Endothelial cell (in vitro differentiated cells): ENCODE data around the gene ABLIM1. TPM values are rescaled to one million over a fixed set of nuclear protein-coding genes. Genes with fewer than 3 reads are reported as not detected.

Experiments used
- DNase-seq: peaks from one replicate; pipeline ENCODE4 v3.0.0; 2021; ENCODE audit warnings: low spot score
- H3K27ac Mint-ChIP-seq: one replicate; pipeline ENCODE4 v1.8.0; 2021; ENCODE audit warnings: mixed read lengths, inconsistent platforms; ENCODE audit not compliant: unreplicated experiment
- H3K27me3 Mint-ChIP-seq: one replicate; pipeline ENCODE4 v1.8.0; 2021; ENCODE audit warnings: mild to moderate bottlenecking, moderate library complexity, mixed read lengths, inconsistent platforms; ENCODE audit not compliant: unreplicated experiment
- H3K36me3 Mint-ChIP-seq: one replicate; pipeline ENCODE4 v1.8.0; 2021; ENCODE audit warnings: mild to moderate bottlenecking, low read depth, mixed read lengths, inconsistent platforms; ENCODE audit not compliant: unreplicated experiment
- H3K4me1 Mint-ChIP-seq: one replicate; pipeline ENCODE4 v1.8.0; 2021; ENCODE audit warnings: mild to moderate bottlenecking, mixed read lengths, inconsistent platforms; ENCODE audit not compliant: unreplicated experiment
- H3K4me3 Mint-ChIP-seq: one replicate; pipeline ENCODE4 v1.8.0; 2021; ENCODE audit warnings: mild to moderate bottlenecking, mixed read lengths, inconsistent platforms; ENCODE audit not compliant: unreplicated experiment
- H3K9me3 Mint-ChIP-seq: one replicate; pipeline ENCODE4 v1.8.0; 2021; ENCODE audit warnings: mixed read lengths, inconsistent platforms; ENCODE audit not compliant: unreplicated experiment
- total RNA-seq: library from RNA; stranded (reverse); fragmentation: NEBNext Ultra II Directional; extraction: Animal tissue kit (Norgen Biotek cat#: 25700); gene quantifications from one replicate; pipeline ENCODE4 v1.2.1, GENCODE V29; 2021; ENCODE audit not compliant: unreplicated experiment
- TF ChIP-seq, protein P1 (sequence below): fragments of 200-600 bp; sonication (generic); IDR thresholded peaks from one replicate; pipeline ENCODE4 v1.5.0; 2021; ENCODE audit warnings: antibody characterized with exemption; ENCODE audit not compliant: unreplicated experiment

The ABLIM1 gene
- total RNA-seq, 1 donor from 2014 or later = 55.9 TPM

DNA sequence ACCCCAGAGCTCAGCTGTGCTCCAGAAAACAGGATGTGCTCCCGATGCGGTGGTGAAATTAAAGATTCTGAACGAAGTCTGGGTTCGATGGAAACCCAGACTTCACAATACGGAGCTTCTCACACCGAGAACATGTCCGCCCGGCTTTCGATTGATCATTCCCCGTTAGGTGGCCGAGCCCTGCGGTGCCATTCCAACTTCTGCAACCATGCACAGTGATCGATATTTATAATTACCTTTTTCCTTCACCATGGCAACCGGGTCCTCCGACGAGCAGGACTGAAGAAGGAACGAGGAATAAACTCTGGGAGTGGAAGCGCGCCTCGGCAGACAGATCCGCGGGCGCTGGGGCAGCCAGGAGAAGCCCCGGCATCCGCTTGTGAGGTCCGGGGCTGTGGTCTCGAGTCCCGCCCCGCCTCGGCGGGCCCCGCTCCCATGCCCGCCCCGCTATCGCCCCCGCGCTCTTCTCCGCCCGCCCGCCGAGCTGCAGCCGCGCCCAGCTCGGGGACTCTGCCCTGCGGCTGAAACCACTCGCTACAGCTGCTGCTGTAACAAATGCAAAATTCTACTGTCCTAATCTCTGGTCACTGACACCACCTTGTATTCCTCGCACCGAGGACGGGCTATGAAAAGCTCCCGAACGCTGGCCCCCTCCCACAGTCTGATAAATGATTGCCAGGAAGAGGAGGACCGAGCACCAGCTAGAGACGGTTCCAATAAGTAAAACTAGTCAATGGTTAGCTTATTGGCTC lies 26.2 kb downstream of the ABLIM1 start:
- Mint-ChIP-seq H3K36me3 (no peaks in the 10 kb centered on the region), H3K9me3 (no peaks in the 10 kb centered on the region), H3K27ac (peak overlapping the region; percentile 1), H3K27me3 (peaks cover 5% of the 10 kb centered on the region), H3K4me1 (peaks cover 4% of the 10 kb centered on the region), H3K4me3 (peak overlapping the region; percentile 92)
- peak; percentile 43 for DNase-seq
- TF ChIP-seq, protein P1, sequence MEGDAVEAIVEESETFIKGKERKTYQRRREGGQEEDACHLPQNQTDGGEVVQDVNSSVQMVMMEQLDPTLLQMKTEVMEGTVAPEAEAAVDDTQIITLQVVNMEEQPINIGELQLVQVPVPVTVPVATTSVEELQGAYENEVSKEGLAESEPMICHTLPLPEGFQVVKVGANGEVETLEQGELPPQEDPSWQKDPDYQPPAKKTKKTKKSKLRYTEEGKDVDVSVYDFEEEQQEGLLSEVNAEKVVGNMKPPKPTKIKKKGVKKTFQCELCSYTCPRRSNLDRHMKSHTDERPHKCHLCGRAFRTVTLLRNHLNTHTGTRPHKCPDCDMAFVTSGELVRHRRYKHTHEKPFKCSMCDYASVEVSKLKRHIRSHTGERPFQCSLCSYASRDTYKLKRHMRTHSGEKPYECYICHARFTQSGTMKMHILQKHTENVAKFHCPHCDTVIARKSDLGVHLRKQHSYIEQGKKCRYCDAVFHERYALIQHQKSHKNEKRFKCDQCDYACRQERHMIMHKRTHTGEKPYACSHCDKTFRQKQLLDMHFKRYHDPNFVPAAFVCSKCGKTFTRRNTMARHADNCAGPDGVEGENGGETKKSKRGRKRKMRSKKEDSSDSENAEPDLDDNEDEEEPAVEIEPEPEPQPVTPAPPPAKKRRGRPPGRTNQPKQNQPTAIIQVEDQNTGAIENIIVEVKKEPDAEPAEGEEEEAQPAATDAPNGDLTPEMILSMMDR = no peak

DNA sequence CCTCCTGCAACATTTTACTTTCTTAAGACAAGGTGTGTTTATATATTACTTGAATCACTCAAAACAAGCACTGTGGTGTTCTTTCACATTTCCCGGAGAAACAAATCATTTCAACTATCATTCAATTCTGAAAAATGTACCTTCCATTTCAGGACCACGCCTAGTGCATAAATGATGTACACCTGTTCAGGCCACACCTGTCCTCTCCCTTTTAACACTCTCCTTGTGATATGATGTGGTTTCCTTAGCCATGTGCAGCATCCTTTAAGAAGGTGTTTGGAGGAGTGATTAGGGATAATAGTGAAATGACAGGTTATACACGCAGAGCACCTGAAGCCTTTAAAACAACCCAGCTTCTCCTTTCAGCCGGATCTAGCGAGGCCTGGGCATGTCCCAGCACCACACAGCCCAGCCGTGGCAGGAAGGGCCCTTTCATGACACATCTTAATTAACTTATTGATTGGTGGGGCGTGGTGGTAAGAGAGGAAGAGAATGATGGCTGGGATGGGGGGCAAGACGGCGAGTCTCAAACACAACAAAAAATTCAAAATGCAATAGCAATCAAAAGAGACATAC lies 26.9 kb downstream of the ABLIM1 start:
- peaks cover 4% of the 10 kb centered on the region for H3K4me1 Mint-ChIP-seq
- peaks cover 5% of the 10 kb centered on the region for H3K27me3 Mint-ChIP-seq
- TF ChIP-seq, protein P1 = no peak
- H3K36me3 Mint-ChIP-seq = no peaks in the 10 kb centered on the region
- no peak for DNase-seq
- H3K27ac Mint-ChIP-seq = peak overlapping the region; percentile 24
- peak overlapping the region; percentile 85 for H3K4me3 Mint-ChIP-seq
- H3K9me3 Mint-ChIP-seq = no peaks in the 10 kb centered on the region

DNA sequence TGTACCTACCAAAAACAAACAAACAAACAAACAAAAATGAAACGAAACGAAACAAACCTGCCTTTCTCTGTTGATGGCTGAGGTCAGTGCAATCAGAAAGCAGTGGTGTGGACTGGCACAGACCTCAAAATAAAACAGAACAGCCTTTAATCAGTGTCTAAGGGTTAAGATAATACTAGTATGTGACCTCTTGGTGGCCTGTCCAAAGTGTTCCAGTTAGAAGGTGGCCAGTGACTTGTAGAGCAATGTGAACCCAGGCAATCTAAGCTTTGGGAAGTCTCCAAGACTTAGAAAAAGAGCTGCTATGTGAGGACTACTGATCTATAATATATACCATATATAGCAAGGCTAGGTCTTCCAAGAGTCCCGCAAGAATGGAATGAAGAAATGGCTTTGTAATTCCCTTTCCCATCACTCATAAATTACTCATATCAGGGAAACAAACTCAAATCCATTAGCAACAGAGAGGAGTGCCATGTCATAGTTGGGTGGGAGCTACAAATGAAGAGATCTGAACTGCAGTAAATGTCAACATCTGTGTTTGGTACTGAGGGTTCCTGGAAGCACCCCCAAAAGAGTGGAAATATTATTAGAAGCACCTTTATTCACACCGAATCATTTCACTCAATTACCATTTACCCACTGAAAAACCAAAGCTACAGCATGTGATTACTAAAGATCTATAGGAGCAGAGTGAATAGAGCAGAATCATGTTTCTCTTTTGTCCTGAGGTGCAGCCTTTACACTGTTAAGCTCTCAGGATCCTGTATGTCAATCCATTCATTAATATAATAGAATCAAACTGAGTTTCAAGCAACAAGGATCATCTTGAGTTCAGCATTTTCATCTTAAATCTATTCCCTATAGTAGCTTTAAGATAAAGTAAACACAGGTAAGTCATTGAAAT lies 28.0 kb downstream of the ABLIM1 start:
- Mint-ChIP-seq H3K27me3 (peaks cover 5% of the 10 kb centered on the region), H3K4me1 (peaks cover 4% of the 10 kb centered on the region), H3K36me3 (no peaks in the 10 kb centered on the region), H3K4me3 (no peak overlapping the region), H3K27ac (no peak overlapping the region), H3K9me3 (no peaks in the 10 kb centered on the region)
- DNase-seq = no peak
- TF ChIP-seq, protein P1 = no peak

DNA sequence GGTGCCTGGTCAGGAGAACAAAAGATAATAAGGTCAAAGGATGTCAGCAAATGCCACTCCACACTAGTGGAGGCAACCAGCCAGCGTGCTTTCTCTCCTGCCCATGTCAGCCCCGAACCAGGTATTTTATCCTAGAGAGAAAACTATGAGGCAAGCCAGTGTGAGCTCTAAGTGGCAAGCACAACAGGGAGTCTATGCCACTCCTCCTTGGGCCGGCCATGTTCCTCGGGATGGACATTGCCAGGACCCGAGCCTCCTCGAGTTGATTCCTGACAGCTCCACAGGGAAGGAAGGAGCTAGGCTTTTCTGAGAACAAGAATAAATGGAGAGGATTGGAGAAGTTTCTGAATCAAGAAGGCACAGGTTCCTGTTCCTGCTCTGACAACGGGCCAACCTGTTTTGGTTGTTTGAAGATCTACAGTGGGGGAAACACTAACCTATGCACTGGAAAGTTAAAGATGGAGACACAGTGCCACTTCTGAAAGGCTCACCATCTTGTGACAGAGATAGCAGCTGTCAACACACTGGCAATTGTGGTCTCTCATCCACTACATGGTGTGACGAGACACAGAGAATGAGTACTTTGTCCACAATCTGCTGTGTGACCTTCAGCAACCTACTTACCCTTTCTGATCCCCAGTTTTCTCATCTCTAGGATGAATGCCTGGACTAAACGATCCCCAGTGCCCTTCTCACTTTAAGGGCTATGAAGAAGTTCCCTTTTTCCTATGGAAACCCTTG lies 28.8 kb downstream of the ABLIM1 start:
- no peak overlapping the region for H3K4me3 Mint-ChIP-seq
- H3K4me1 Mint-ChIP-seq = peaks cover 4% of the 10 kb centered on the region
- peaks cover 5% of the 10 kb centered on the region for H3K27me3 Mint-ChIP-seq
- H3K27ac Mint-ChIP-seq = no peak overlapping the region
- no peaks in the 10 kb centered on the region for H3K36me3 Mint-ChIP-seq
- no peaks in the 10 kb centered on the region for H3K9me3 Mint-ChIP-seq
- no peak for DNase-seq
- TF ChIP-seq, protein P1 = no peak
